Suprapubic skin (tissue), 4 donors: Measurements from ENCODE around the gene SLC35D1.
"Not testable (repeated sequence)": the region's sequence is repeated elsewhere in the genome, so short reads cannot be mapped to it uniquely, and the experiment has no call there.

Source experiments
- POLR2A ChIP-seq, 2 donors: fragments of 450-650 bp; IDR thresholded peaks; one replicate each; pipeline ENCODE4 v1.6.1; 2017; ENCODE audit warnings: antibody characterized with exemption in 2 of 2, mild to moderate bottlenecking in 2 of 2, moderate library complexity in 2 of 2
- POLR2AphosphoS5 ChIP-seq, 3 donors: sonication (generic); formaldehyde crosslinking; IDR thresholded peaks; one replicate each; pipeline ENCODE4 v1.6.1; 2017; ENCODE audit warnings: antibody characterized with exemption in 3 of 3
- TF ChIP-seq, protein P1 (sequence below), 2 donors: fragments of 200-600 bp in 1 of 2; fragments of 450-650 bp in 1 of 2; sonication (generic) in 1 of 2; IDR thresholded peaks; one replicate each; pipeline ENCODE4 v1.5.1; 2016 to 2019; ENCODE audit warnings: antibody characterized with exemption in 2 of 2, mild to moderate bottlenecking in 1 of 2, moderate library complexity in 1 of 2

DNA sequence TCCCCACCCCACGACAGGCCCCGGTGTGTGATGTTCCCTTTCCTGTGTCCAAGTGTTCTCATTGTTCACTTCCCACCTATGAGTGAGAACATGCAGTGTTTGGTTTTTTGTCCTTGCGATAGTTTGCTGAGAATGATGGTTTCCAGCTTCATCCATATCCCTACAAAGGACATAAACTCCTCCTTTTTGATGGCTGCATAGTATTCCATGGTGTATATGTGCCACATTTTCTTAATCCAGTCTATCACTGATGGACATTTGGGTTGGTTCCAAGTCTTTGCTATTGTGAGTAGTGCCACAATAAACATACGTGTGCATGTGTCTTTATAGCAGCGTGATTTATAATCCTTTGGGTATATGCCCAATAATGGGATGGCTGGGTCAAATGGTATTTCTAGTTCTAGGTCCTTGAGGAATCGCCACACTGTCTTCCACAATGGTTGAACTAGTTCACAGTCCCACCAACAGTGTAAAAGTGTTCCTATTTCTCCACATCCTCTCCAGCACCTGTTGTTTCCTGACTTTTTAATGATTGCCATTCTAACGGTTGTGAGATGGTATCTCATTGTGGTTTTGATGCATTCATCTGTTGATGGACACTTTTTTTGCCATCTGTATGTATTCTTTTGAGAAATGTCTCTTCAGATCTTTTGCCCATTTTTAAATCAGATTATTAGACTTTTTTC is 87.6 kb downstream of the SLC35D1 start:
- TF ChIP-seq POLR2A, POLR2AphosphoS5 (IDR thresholded peaks at IDR 0.05): not testable (repeated sequence)
- TF ChIP-seq, protein P1, sequence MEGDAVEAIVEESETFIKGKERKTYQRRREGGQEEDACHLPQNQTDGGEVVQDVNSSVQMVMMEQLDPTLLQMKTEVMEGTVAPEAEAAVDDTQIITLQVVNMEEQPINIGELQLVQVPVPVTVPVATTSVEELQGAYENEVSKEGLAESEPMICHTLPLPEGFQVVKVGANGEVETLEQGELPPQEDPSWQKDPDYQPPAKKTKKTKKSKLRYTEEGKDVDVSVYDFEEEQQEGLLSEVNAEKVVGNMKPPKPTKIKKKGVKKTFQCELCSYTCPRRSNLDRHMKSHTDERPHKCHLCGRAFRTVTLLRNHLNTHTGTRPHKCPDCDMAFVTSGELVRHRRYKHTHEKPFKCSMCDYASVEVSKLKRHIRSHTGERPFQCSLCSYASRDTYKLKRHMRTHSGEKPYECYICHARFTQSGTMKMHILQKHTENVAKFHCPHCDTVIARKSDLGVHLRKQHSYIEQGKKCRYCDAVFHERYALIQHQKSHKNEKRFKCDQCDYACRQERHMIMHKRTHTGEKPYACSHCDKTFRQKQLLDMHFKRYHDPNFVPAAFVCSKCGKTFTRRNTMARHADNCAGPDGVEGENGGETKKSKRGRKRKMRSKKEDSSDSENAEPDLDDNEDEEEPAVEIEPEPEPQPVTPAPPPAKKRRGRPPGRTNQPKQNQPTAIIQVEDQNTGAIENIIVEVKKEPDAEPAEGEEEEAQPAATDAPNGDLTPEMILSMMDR (IDR thresholded peaks at IDR 0.05) = not testable (repeated sequence)
